ENCODE data around the gene PLD6.

- TF ChIP-seq EZH2 (IDR thresholded peaks at IDR 0.05; ENCODE audit: insufficient read depth, poor library complexity, severe bottlenecking) = no peak
- TF ChIP-seq EZH2phosphoT487 (IDR thresholded peaks at IDR 0.05; ENCODE audit: insufficient read depth, low read depth) = no peak
These were observed 33.1 kb downstream of the PLD6 start for GRCh38 chr17:17172990-17173389.
